Loucy (cell line): ENCODE results near the gene GPR156.

Experiments
- H2AFZ ChIP-seq: fragments of 200-600 bp; sonication (generic); 2 replicates; pipeline ENCODE4 v1.6.0; 2016; ENCODE audit warnings: antibody characterized with exemption, mild to moderate bottlenecking, low read length, moderate library complexity
- H3F3A ChIP-seq: fragments of 200-600 bp; 2 replicates; pipeline ENCODE4 v1.6.0; 2016; ENCODE audit warnings: antibody characterized with exemption, low read depth, mild to moderate bottlenecking
- H3K27me3 ChIP-seq: fragments of 200-600 bp; sonication (generic); 2 replicates; pipeline ENCODE4 v1.6.1; 2014; ENCODE audit warnings: low read length, mild to moderate bottlenecking; ENCODE audit not compliant: insufficient read depth, poor library complexity, severe bottlenecking
- H3K36me3 ChIP-seq: fragments of 200-600 bp; sonication (generic); 2 replicates; pipeline ENCODE4 v1.6.1; 2016; ENCODE audit warnings: low read length; ENCODE audit not compliant: insufficient read depth
- H3K4me1 ChIP-seq: fragments of 200-600 bp; sonication (generic); 2 replicates; pipeline ENCODE4 v1.5.1; 2014; ENCODE audit warnings: low read length, mild to moderate bottlenecking; ENCODE audit not compliant: insufficient read depth, poor library complexity, severe bottlenecking
- H3K4me2 ChIP-seq: fragments of 200-600 bp; sonication (generic); 2 replicates; pipeline ENCODE4 v1.6.0; 2014; ENCODE audit warnings: antibody characterized with exemption, low read length, low read depth, mild to moderate bottlenecking; ENCODE audit not compliant: poor library complexity, severe bottlenecking
- H3K4me3 ChIP-seq: fragments of 200-600 bp; sonication (generic); 2 replicates; pipeline ENCODE4 v1.5.1; 2014; ENCODE audit warnings: low read length, mild to moderate bottlenecking, mixed read lengths; ENCODE audit not compliant: poor library complexity, severe bottlenecking
- H3K79me2 ChIP-seq: fragments of 200-600 bp; sonication (generic); 2 replicates; pipeline ENCODE4 v1.6.1; 2014; ENCODE audit warnings: low read length; ENCODE audit not compliant: insufficient read depth
- H3K9ac ChIP-seq: fragments of 200-600 bp; sonication (generic); 2 replicates; pipeline ENCODE4 v1.6.0; 2014; ENCODE audit warnings: mild to moderate bottlenecking, low read depth, low read length, moderate library complexity; ENCODE audit not compliant: poor library complexity, severe bottlenecking
- H3K9me2 ChIP-seq: fragments of 200-600 bp; sonication (generic); replicated peaks from 2 replicates; pipeline ENCODE4 v1.6.1; 2016; ENCODE audit warnings: low read depth, low read length, mixed read lengths
- H3K9me3 ChIP-seq: fragments of 200-600 bp; sonication (generic); 2 replicates; pipeline ENCODE4 v1.6.1; 2014; ENCODE audit warnings: mild to moderate bottlenecking, antibody characterized with exemption, low read length, low read depth; ENCODE audit not compliant: insufficient read depth
- H4K20me1 ChIP-seq: fragments of 200-600 bp; sonication (generic); 2 replicates; pipeline ENCODE4 v1.6.0; 2014; ENCODE audit warnings: antibody characterized with exemption, low read length, mild to moderate bottlenecking; ENCODE audit not compliant: insufficient read depth, poor library complexity, severe bottlenecking
- CTCF ChIP-seq: fragments of 200-600 bp; sonication (generic); conservative IDR thresholded peaks from 2 replicates; pipeline ENCODE4 v1.5.1; 2014; ENCODE audit warnings: mild to moderate bottlenecking, antibody characterized with exemption, low read length
- EZH2phosphoT487 ChIP-seq: fragments of 200-600 bp; IDR thresholded peaks from 2 replicates; pipeline ENCODE4 v1.6.1; 2018; ENCODE audit warnings: antibody characterized with exemption, mild to moderate bottlenecking, moderate library complexity, borderline replicate concordance

Gene GPR156

DNA sequence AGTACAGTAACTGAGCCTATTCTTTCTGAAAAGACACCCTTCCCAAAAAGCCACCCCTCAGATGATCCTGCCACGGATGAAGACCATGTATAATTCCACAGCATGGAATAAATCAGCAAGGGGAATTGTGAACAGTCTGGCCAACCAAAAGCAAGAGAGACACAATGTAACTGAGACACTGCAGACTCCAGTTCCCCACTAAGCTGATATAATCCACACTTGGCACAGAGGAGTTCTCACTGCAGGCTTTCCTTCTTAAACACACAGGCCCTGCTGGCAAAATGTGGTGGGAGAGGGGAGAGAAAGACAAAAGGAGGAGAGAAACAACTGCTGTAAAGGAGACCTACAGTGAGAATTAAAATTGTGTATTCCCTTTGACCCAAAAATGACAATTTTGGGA is 12.7 kb downstream of the GPR156 start:
- H3F3A ChIP-seq = no peaks in the 10 kb centered on the region
- no peaks in the 10 kb centered on the region for H3K79me2 ChIP-seq
- no peak overlapping the region for H3K9ac ChIP-seq
- H3K4me2 ChIP-seq = no peak overlapping the region
- H3K36me3 ChIP-seq = no peaks in the 10 kb centered on the region
- H3K9me3 ChIP-seq = no peaks in the 10 kb centered on the region
- H3K4me3 ChIP-seq = no peak overlapping the region
- no peaks in the 10 kb centered on the region for H3K9me2 ChIP-seq
- no peaks in the 10 kb centered on the region for H3K27me3 ChIP-seq
- H2AFZ ChIP-seq = no peak overlapping the region
- no peaks in the 10 kb centered on the region for H4K20me1 ChIP-seq
- TF ChIP-seq EZH2phosphoT487 (no peak), CTCF (no peak)
- H3K4me1 ChIP-seq = no peaks in the 10 kb centered on the region

- H3F3A ChIP-seq = no peaks in the 10 kb centered on the region
- no peaks in the 10 kb centered on the region for H3K79me2 ChIP-seq
- H3K36me3 ChIP-seq = no peaks in the 10 kb centered on the region
- H3K9ac ChIP-seq = no peak overlapping the region
- no peaks in the 10 kb centered on the region for H3K9me3 ChIP-seq
- H4K20me1 ChIP-seq = no peaks in the 10 kb centered on the region
- H3K4me3 ChIP-seq = no peak overlapping the region
- H3K4me1 ChIP-seq = no peaks in the 10 kb centered on the region
- H3K4me2 ChIP-seq = no peak overlapping the region
- no peaks in the 10 kb centered on the region for H3K27me3 ChIP-seq
- TF ChIP-seq CTCF = no peak
- no peak for TF ChIP-seq EZH2phosphoT487
- H2AFZ ChIP-seq = no peak overlapping the region
- no peaks in the 10 kb centered on the region for H3K9me2 ChIP-seq
These were observed 19.0 kb downstream of the GPR156 start for GRCh38 chr3:120265989-120266388.

GRCh38 chr3:120264963-120265362 is 20.1 kb downstream of the GPR156 start:
- H3K4me2 ChIP-seq = no peak overlapping the region
- TF ChIP-seq EZH2phosphoT487 (no peak), CTCF (no peak)
- no peaks in the 10 kb centered on the region for H3K79me2 ChIP-seq

More at GRCh38 chr3:120264963-120265362, 20.1 kb downstream of the GPR156 start:
- no peak overlapping the region for H3K9ac ChIP-seq
- no peaks in the 10 kb centered on the region for H4K20me1 ChIP-seq
- no peaks in the 10 kb centered on the region for H3K36me3 ChIP-seq
- no peaks in the 10 kb centered on the region for H3K9me3 ChIP-seq
- H3F3A ChIP-seq = no peaks in the 10 kb centered on the region
- H3K9me2 ChIP-seq = no peaks in the 10 kb centered on the region
- no peak overlapping the region for H3K4me3 ChIP-seq
- no peaks in the 10 kb centered on the region for H3K27me3 ChIP-seq
- H2AFZ ChIP-seq = no peak overlapping the region
- H3K4me1 ChIP-seq = no peaks in the 10 kb centered on the region
